Tongue (tissue), 2 donors: ENCODE data around the gene EDIL3. TPM values are rescaled to one million over a fixed set of nuclear protein-coding genes. Genes with fewer than 3 reads are reported as not detected.
"Not testable (repeated sequence)": the region's sequence is repeated elsewhere in the genome, so short reads cannot be mapped to it uniquely, and the experiment has no call there.

Source experiments
- DNase-seq: peaks from one replicate; pipeline ENCODE4 v3.0.0-alpha.2; 2015
- total RNA-seq: library from RNA; depleted of rRNA; stranded (reverse); fragments of >200 nt; gene quantifications from one replicate; pipeline ENCODE4 v1.2.3, GENCODE V29; 2014

Gene EDIL3
- total RNA-seq, 1 donor from 2014 or later = 11.3 TPM

DNA sequence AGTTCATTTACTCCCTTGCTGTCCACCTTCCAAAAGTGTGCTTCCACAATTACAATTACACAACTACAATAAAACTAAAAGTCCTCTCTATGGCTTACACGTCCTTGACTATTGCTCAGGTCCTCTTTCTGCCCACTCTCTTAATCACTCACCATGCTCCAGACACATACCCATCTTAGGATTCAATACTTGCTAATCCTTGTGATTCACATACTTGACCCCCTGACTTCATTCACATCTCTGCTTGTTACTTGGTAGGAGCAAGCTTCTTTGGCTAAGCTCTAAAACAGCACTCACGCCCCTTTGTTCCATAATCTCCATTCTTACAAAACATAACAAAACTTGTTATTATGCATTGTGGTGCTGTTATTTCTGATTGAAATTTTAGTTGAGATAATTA is 215.8 kb downstream of the EDIL3 start:
- no peak for DNase-seq

DNA sequence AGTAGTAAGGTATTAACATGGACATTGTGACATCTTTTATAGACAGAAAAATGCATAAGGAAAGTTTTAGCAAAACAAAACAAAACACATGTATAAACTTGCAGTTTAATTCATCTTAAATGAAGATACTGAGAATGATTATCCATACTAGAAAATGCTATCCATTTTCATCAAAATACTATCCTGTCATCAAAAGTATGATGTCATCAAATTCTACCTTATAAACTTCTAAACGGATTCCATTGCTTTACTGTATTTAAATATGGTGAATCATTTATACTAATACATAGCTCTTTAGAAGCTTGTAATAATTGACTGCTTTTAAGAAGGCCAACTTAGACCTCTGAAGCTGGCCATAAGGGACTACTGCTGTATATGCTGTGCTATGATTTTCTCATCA is 221.0 kb downstream of the EDIL3 start:
- DNase-seq = no peak

DNA sequence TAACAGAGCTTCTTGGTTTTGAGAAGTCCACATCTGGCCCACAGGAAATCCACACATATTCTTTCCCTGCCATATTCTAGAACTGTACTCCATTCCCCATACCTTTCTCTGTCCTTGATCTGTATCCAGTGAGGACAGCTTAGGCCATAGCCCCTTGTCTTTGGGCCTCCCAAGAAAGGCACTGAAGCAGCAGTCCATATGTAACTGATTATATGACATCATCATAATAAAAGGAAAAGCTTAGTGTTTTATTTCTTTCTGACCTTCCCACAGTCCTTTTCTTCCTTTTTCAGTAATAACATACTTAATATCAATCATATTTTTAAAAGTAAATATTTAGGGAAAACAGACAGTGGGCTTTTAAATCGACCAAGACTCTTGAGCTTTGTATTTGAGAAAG is 222.0 kb downstream of the EDIL3 start:
- no peak for DNase-seq

DNA sequence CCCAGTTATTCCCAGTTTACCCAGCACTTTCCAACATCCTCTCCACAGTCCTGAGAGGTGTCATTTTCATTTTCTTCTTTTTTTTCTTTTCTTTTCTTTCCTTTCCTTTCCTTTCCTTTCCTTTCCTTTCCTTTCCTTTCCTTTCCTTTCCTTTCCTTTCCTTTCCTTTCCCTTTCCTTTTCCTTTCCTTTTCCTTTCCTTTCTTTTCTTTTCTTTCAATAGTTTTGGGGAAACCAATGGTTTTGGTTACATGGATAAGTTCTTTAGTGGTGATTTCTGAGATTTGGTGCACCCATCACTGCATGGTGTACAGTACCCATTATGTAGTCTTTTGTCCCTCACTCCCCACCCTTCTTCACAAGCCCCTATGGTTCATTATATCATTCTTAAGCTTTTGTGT is 224.0 kb downstream of the EDIL3 start:
- DNase-seq = not testable (repeated sequence)

DNA sequence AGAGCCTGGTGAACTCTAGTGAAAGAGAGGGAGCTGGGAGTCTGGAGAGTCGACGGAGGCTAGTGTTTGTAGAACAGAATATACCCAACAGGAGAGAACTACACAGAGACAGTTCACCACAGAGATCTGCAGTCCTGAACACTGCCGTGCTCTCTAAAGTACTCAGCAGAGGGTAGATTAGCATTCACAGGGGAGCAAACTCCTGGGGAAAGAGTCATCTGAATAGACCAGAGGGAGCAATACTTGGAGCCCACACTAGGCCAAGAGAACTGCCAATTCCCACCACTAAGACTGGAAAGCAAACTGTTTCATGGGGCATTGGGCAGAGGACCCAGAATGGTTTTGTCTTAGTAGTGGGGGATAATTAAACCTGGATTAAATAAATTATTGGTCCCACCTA is 235.6 kb downstream of the EDIL3 start:
- DNase-seq = no peak

DNA sequence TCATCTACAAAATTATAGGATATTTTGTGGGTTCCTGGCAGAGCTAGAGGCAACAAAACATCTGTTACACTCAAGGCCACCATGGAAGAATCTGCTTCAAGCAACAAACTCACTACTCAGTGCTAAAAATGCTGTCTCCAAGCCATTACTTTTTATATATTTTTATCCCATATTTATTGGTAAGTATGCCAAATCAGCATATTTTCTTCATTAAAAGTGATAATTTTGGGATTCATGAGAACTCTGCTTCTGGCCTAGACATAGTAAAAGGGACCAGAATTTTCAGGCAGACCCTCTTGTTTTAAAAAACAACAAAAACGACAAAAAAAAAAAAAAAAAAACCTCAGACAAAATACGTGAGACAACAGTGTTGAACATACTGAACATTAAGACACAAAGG is 236.0 kb downstream of the EDIL3 start:
- no peak for DNase-seq

DNA sequence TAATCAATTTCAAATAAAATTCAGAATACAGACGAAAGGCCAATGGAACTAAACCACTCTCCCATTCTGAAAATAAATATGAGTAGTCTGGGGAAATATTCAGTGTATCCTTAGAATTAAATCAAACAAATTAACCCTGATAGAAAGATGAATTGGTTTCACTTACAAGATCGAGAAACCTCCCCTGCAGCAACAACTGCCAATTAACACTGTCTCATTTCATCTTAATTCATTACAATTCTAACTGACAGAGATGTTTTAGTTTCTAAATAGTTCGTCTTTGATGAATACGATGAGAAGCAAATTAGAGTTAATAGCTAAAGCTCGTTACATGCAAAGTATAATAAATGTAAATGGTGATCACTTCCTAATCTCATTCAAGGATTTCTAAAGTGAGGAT is 247.1 kb downstream of the EDIL3 start:
- DNase-seq = no peak

DNA sequence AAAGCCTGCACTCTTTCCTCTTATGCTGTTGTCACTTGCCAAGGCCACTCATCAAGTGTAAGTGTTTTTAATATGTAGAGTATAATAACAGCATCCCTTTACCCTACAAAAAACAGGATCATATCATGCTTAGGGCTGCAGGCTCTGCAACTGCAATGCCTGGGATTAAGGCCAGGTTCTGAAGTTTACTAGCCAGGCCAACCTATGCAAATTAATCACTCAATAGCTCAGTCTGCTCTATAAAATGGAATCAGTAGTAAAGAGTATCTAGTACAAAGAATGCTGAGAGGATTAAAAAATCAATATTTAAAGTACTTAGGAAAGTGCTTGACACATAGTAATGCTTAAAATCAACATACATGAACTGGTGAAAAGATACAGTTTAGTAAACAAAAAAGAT is 253.3 kb downstream of the EDIL3 start:
- DNase-seq = no peak

DNA sequence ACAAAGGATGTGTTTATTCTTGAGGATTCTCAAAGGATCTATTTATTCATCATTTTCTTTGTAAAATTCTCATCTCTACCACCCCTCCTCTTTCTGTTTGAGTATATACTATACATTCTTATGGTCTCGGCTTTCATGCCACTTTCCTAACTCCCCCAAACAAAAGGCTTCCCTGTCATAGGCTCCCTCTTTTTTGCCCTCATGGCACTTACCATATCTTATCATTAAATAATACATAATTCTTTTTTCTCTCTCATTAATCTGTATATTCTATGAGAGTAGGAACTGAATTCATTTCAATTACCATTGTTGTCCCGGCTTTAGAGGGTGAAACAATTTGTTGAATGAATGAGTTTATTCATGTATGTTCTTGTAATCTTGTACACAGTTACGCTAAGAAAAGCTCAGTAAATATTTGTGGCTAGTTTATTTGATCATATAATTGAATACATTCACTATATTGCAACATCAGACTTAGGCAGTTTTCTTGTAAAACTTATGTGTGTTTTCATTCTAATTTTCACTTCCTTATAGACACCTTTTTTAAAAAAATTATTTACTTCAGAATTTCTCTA is 254.6 kb downstream of the EDIL3 start:
- no peak for DNase-seq

DNA sequence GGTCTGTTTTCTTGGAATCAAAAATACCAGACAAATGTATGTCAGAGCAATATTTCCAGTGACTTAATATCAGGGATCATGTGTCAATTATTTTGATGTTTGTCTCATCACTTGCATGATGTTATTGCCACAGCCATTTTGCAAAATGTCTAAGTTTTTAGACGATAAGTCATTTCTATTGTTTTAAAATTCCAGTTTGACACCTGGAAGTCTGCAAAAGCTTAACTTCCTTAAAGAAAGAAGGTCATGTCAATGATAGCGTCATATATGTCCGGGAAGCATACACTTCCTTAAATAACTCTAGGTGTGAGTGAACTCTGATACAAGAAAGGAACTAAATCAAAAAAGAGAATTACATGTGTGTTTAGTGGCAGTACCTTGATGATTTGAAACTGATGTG is 259.5 kb downstream of the EDIL3 start:
- DNase-seq = no peak

DNA sequence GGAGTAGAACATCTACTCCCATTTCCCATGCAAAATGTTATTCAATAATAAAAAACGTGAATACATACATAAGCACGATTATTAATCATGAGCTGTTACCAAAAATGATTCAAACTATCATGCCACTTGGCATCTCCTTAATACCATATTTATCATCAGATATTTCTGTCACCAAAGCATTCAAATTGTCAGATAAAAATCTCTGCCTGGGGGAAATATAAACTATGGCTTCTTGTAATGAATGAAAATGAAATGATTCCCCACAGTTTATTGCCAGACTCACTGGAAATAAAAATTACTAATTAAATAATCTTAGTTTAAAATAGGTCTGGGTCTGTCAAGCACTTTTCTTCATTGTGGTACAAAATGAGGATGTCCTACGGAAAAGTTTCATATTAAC is 265.4 kb downstream of the EDIL3 start:
- DNase-seq = no peak

DNA sequence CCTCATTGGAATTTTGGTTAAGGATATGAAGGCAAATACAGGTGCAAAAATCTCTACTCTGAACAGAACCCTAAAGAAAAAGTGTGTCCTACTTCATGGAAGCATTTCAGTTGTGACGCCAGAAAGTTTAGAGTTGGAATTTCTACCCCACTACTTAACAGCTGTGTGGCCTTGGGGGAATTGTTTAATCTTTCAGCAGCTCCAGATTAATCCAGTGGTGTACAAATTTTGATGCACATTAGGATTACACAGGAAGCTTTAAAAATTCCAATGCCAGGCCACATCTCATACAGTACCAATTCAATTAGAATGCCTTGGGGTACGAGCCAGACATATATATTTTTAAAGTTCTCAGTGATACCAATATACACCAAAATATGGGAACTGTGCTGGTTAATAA is 266.1 kb downstream of the EDIL3 start:
- DNase-seq = no peak

DNA sequence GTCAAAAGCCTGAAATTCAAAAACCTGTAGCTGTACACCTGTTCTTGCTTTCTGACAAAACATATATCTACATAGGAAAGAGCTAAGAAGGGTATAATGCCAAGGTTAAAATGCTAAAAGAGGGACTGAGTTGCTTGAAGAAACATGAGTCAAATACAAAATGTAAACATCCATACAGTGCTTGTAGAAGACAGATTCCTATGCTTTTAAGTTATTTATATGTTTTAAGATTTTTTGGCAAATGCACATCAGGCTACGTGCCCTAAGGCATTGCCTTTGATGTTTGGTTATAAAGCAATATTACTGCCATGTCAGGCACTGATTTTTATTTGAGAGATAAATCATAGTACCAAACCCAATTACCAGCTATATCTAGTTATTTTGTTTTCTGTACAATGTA is 269.0 kb downstream of the EDIL3 start:
- no peak for DNase-seq

DNA sequence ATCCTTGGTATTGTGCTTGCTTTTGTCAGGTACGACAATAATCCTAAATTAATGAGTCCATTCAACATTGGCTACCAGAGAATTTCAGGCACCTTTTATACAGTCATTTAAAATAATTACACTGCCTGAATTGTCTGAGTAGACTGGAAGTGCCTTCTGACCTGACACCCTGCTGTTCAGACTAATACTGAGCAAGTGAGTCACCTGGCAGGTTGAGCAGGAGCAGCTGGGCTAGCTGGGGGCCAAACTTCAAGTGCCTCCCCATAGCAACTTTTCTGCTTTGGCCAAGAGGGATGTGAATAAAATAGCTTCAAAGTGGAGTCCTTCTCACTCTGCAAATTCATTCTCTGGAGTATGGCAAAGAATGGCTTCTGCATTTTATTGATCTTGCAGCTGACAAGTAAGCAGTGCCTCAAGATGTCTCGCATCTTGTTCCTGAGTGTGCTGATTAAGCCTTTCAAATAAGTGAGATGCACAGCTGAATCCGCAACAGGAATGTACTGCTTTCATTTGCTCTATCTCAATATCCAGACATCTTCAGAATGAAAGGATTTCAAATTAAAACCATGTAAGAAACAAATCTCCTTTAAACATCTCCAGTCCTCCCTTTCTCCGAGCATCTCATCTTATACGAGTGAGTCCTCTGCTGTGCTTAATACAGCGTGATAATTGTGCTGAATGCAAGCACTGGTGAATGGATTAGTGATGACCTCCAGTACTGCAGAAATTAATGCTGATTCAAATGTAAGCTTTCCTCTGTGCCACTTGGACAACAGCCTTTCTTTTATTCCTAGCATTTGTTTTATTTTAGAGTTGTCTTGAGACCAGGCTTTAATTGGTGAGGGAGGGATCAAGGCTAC is 271.2 kb downstream of the EDIL3 start:
- DNase-seq = peak; percentile 2

DNA sequence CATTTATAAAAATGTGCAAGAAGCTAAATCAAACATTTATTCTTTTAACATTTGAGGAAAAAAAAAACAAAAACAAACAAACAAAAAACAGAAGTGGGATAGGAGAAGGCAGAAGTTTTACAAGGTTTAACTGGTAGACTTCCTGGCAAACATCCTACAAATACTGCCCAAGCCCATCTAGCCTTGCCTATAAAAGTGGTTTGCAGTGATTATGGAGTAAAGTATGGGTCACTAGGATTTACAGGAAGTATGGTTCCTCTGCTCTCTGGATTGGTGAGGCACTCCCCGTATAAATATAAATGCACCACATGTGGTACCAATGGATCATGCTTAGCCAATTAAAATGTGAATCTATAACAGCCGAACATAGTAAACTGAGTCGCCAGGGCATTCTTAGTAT is 291.9 kb downstream of the EDIL3 start:
- DNase-seq = no peak

DNA sequence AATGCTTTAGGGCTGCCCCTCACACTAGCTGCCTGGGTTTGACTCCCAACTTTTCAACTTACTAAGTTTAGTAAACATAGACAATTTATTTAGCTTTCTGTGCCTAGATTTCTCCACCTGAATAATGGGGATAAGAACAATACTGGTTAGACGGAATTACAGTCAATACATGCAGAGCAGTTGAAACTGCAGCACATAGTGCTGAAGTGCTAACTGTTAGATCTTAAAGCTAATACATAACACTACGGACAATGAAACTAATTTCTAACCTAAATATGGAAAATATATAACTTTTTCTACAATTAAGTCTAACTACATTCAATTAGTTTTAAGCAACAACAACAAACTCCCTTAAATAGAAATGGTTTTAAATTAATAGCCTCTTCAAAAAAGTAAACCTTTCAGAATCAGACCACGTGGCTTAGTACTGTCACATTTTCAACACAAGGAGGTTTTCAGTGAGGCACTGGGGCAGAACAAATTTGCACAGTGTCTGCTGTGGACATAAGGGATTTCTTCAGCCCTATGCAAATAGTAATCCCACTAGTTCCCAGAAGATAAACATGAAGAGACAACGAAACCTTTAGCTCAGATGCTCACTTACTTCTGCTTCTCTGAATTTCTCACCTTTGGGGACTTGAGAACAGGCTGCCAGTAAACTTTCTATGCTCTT is 293.4 kb downstream of the EDIL3 start:
- DNase-seq = peak; percentile 14

DNA sequence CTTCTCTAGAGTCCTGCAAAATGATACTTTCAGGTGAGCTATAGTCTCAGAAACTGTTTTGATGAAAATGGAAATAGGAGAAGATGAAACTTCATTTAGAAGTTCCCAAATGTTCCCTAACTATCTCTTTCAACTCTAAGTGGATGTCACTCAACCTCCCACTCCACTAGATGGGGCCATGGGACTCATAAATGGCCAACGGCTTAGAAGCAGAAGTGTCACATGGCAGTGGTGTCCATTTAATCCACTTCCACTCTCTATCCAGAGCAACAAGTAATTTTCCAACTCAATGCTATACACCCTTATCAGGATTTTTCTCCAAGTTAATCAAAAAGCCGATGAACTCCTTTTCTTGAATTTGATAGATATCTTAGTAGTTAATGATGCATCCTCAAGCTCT is 295.7 kb downstream of the EDIL3 start:
- no peak for DNase-seq

DNA sequence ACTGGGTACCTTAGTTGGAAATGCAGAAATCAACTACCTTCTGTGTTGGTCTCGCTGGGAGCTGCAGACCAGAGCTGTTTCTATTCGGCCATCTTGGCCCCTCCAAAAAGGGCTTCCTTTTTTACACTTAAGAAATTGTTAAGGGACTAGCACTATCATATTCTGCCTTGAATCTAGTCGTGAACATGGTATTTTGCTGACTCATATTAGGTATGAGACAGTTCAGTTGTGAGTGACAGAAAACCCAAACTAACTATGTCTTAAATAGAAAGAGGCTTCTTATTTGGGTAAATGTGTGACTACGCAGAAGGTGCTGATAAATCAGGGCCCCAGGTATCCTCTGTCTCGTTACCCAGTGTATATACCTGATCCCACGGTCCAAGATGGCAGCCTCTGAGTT is 298.2 kb downstream of the EDIL3 start:
- no peak for DNase-seq

DNA sequence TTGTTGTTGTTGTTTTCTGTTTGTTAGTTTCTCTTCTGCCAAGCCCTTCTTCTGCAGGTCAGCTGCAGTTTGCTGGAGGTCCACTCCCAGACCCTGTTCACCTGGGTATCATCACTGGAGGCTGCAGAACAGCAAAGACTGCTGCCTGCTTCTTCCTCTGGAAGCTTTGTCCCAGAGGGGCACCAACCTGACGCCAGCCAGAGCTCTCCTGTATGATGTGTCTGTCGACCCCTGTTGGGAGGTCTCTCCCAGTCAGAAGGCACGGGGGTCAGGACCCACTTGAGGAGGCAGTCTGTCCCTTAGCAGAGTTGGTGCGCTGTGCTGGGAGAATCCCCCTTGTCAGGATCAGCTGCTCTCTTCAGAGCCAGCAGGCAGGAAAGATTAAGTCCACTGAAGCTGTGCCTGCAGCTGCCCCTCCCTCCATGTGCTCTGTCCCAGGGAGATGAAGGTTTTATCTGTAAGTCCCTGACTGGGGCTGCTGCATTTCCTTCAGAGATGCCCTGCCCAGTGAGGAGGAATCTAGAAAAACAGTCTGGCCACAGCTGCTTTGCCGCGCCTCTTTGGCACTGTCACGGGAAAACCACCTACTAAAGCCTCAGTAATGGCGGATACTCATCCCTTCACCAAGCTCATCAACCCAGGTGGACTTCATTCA is 299.2 kb downstream of the EDIL3 start:
- DNase-seq = no peak

DNA sequence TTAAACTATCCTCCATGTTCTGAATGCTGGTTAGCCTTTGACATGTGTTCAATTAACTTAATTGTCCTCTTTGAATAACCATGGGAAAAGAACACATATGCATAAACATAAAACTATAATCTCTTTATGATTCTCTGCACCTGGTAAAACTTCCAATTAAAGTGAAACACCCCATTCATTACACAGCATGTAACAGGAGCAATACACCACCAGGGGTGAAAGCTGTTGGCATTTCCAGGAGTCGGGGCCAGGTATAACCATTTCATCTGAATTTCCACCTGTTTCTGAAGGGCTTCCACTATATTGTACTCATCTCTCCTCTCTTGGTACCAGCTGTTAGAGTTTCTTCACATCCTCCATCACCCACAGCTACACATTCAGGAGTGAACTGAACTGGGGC is 303.8 kb downstream of the EDIL3 start:
- no peak for DNase-seq

DNA sequence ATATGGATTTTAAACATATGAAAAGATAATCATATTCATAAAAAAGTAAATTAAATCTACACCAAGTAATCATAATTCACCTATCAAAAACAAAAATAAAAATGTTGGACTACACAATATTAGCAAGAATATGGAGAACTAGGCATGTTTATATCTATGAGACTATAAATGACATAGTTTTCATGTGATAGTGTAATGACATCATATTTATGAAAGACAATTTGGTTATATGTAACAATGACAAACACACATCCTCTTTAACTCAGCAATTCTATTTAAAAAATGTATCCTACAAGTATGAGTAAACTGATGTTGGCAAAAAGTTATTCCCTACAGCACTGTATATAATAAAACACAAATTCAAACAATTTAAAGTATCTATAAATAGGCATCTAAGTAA is 312.3 kb downstream of the EDIL3 start:
- DNase-seq = no peak

DNA sequence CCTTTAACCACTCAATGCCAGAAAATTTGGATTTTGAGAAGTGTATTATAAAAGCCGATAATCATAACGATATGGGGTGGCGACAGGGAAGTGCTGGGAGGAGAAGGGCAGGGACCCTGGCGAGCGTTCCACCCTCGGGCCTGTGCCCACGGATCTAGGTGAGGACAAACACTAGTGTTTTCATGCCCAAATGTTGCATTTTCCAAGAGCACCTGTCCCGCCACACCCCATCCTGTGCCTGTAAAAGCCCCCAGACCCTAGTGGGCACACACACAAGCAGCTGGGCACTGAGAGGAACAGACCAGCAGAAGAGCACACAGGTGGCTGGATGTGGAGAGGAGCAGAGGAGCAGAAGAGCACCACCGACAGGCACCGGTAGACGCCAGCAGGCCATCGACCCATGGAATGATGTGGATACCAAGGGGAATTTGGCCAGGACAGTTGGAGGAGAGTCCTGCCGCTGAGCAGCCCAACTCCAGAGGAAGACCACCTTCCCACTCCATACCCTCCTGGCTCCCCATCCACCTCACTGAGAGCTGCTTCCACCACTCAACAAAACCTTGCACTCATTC is 315.0 kb downstream of the EDIL3 start:
- DNase-seq = no peak

DNA sequence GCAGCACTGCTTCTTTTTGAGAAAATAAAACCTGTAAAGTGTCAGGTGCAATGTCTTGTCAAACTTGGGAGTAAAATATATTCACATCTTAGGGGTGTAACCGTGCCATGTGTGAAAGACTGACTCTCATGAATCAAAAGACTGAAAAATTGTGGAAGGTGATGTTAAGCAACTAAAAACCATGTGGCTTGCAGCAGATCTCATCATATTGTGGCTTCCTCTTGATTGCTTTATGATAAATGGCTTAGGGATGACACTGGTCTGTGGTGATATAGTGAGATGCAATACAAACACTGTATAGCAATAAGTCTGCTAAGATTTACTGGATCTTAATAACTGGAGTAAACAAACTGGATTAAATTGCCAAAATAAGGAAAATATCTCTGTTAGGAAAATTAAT is 321.6 kb downstream of the EDIL3 start:
- DNase-seq = no peak
